Psoas muscle (tissue), 8 donors: ENCODE data around the gene OR4D10. TPM values are rescaled to one million over a fixed set of nuclear protein-coding genes. Genes with fewer than 3 reads are reported as not detected.

ENCODE experiments used
- ATAC-seq, 4 donors: fragments of 200-7000 bp; cut with Tn5 transposase; one replicate each; pipeline ENCODE4 v1.9.1; 2020; ENCODE audit warnings: moderate library complexity in 3 of 4, mild to moderate bottlenecking in 2 of 4
- DNase-seq, 2 donors: peaks; one replicate each; pipeline ENCODE4 v3.0.0-alpha.2; 2020
- H3K27ac ChIP-seq: fragments of 200-600 bp; one replicate; pipeline ENCODE4 v1.8.0; 2022
- H3K27me3 ChIP-seq, 3 donors: fragments of 200-600 bp in 1 of 3; one replicate each; pipeline versions ENCODE4 v1.6.1 to v1.8.0; 2013 to 2022; ENCODE audit warnings: low read length in 2 of 3, mild to moderate bottlenecking in 2 of 3, moderate library complexity in 1 of 3; ENCODE audit not compliant: insufficient read depth in 3 of 3
- H3K36me3 ChIP-seq, 2 donors: fragments of 200-600 bp in 1 of 2; one replicate each; pipeline versions ENCODE4 v1.6.1 to v1.8.0; 2013 to 2022; ENCODE audit warnings: low read depth in 1 of 2, mild to moderate bottlenecking in 1 of 2, moderate library complexity in 1 of 2; ENCODE audit not compliant: insufficient read depth in 1 of 2
- H3K4me1 ChIP-seq: fragments of 200-600 bp; one replicate; pipeline ENCODE4 v1.8.0; 2022
- H3K4me3 ChIP-seq: fragments of 200-600 bp; one replicate; pipeline ENCODE4 v1.8.0; 2022; ENCODE audit warnings: mild to moderate bottlenecking
- H3K9me3 ChIP-seq: fragments of 200-600 bp; one replicate; pipeline ENCODE4 v1.8.0; 2022
- WGBS, 3 donors: extraction: QIAGEN DNeasy Blood & Tissue Kit; methylation state at CpG; one replicate each; pipeline versions ENCODE4 v1.1.6 to v1.1.7; 2013; 5-methylcytosine and 5-hydroxymethylcytosine counted together
- intact Hi-C, 2 donors: fragments of 100-400 bp; cut with DNase I; formaldehyde crosslinking; loops; one replicate each; pipeline versions ENCODE4 v1.11.0 to v1.14.2; 2022
- polyA plus RNA-seq, 3 donors: library from polyadenylated mRNA; stranded (reverse); fragments of 200-250 nt; gene quantifications; one replicate each; pipeline ENCODE4 v1.2.3, GENCODE V29; 2013
- total RNA-seq, 4 donors: library from RNA; stranded (reverse); fragmentation: NEBNext Ultra II Directional in 2 of 4; extraction: Animal tissue kit (Norgen Biotek cat#: 25700) in 2 of 4; gene quantifications; one replicate each; pipeline versions ENCODE4 v1.2.1 to v1.2.4, GENCODE V29; 2021 to 2023
- TF ChIP-seq, protein P1 (sequence below): fragments of 200-600 bp; IDR thresholded peaks from one replicate; pipeline ENCODE4 v1.8.0; 2022; ENCODE audit warnings: antibody characterized with exemption
- donor health status: healthy with polysubstance abuse.
- donor health status: DM: no; HTN: no; CAD: no; lungs with moderate emphysema.
- donor health status: Bipolar disorder and iron deficiency.
- donor health status: healthy.
- donor health status: DM: yes; HTN: yes; CAD: no.
- donor health status: DM: no; HTN: no; CAD: no.
- donor health status: DM: no; HTN: no; CAD: no.
- donor health status: DM: yes; HTN: yes; CAD: no.

The OR4D10 gene
- total and polyA plus RNA-seq, 7 donors = not detected

DNA sequence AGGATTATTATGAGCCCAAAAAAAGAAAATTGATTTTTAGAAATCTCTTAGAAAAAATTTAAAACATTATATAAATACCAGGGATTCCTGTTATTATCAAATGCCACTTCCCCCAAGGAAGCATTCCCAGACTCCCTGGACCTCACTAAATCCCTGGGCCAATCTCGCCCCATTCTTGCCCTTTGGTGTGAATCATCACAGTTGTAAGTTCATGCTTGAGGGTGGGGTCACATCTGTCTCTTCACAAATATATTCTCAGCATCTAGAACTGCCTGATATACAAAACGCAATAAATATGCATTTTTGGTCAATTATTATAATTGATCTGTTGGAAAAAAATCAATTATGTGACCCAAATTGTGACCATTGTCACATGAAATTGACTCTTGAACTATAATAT is 24.6 kb upstream of the OR4D10 start:
- Histone ChIP-seq H3K27ac (no peak overlapping the region), H3K9me3 (no peaks in the 10 kb centered on the region), H3K27me3 (no peaks in the 10 kb centered on the region), H3K4me1 (no peaks in the 10 kb centered on the region), H3K4me3 (no peak overlapping the region), H3K36me3 (no peaks in the 10 kb centered on the region)
- ATAC-seq (no peak), DNase-seq (no peak)
- intact Hi-C loops = no loop called here
- TF ChIP-seq, protein P1, sequence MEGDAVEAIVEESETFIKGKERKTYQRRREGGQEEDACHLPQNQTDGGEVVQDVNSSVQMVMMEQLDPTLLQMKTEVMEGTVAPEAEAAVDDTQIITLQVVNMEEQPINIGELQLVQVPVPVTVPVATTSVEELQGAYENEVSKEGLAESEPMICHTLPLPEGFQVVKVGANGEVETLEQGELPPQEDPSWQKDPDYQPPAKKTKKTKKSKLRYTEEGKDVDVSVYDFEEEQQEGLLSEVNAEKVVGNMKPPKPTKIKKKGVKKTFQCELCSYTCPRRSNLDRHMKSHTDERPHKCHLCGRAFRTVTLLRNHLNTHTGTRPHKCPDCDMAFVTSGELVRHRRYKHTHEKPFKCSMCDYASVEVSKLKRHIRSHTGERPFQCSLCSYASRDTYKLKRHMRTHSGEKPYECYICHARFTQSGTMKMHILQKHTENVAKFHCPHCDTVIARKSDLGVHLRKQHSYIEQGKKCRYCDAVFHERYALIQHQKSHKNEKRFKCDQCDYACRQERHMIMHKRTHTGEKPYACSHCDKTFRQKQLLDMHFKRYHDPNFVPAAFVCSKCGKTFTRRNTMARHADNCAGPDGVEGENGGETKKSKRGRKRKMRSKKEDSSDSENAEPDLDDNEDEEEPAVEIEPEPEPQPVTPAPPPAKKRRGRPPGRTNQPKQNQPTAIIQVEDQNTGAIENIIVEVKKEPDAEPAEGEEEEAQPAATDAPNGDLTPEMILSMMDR = no peak
- WGBS, 3 donors = 64 to 67% (median 64%) methylated on average over 2 of the region's 2 CpGs

DNA sequence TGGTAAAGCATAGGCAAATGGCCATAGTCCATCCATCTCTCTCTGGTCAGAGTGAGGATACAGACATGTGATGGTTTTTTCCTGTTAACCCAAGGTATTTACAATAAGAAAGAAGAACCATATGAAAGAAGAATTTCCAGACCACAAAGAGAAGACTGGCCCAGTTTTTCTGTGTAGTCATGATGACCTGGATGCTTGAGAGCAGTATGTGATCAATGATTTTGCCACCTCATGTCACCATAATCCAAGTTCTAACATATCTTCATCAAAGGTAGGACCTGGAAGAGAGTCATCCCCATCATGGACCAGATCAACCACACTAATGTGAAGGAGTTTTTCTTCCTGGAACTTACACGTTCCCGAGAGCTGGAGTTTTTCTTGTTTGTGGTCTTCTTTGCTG is 16.5 kb upstream of the OR4D10 start, which contains the start of gene OR4D6:
TSS of gene OR4D6 (plus strand) at position 301 of the 400 bp plus-strand sequence. CDS start at position 301, 0 bp downstream.
- no peak for ATAC-seq
- H3K4me3 ChIP-seq = no peak within 1 kb of the TSS
- WGBS, 3 donors = 81 to 84% (median 83%) methylated on average over 2 of the region's 2 CpGs
- H3K4me1 ChIP-seq = no peaks in the 10 kb centered on the region
- no peak within 1 kb of the TSS for H3K27ac ChIP-seq
- H3K36me3 ChIP-seq = no peaks in the 10 kb centered on the region
- DNase-seq = no peak
- intact Hi-C loops = no loop called here
- no peaks in the 10 kb centered on the region for H3K27me3 ChIP-seq
- no peaks in the 10 kb centered on the region for H3K9me3 ChIP-seq
- TF ChIP-seq, protein P1 = no peak

DNA sequence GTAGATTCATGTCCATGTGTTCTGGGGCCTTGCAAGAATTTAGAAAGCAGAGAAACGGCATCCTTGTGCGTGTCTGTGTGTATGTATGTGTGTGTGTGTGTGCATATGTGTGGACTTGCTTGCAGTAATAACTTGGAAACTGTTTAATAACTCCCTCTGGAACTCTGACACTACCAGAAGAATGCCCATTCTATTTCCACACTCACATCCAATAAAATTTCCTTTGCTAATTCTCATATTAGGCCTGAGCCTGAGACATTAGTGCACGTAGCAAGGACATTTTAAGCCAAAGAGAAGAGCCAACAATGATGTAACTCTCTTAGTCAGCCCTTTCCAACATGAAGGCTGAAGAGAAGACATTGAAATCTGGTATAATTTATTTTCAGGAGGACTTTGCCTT is 13.2 kb upstream of the OR4D10 start:
- H3K27me3 ChIP-seq = no peaks in the 10 kb centered on the region
- no peaks in the 10 kb centered on the region for H3K9me3 ChIP-seq
- H3K27ac ChIP-seq = no peak overlapping the region
- H3K4me3 ChIP-seq = no peak overlapping the region
- H3K4me1 ChIP-seq = no peaks in the 10 kb centered on the region
- no peak for DNase-seq
- WGBS, 3 donors = 42 to 64% (median 56%) methylated on average over 3 of the region's 3 CpGs
- no peak for ATAC-seq
- intact Hi-C loops = no loop called here
- H3K36me3 ChIP-seq = no peaks in the 10 kb centered on the region
- TF ChIP-seq, protein P1 = no peak

DNA sequence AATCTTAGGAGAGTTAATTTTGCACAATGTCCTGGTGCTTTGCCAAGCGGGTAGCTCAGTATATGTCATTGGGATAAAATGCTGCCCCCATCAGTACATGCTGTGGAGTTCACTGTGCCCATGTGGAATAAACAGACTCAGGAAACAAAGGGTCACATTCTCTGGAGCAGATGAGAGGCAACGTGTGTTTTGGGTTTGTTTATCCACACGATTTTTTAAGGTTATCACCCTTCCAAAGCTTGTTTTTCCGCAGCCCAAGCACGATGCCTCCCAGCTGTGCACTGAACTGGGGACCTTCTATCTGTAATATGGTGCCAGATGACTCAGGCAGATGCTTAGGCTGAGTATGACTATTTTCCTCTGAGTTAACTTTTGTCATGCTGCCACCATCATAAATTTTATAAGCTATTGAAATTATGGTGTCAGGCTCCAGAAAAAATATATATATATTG is 9.9 kb upstream of the OR4D10 start:
- Histone ChIP-seq H3K4me1 (no peaks in the 10 kb centered on the region), H3K9me3 (no peaks in the 10 kb centered on the region), H3K27ac (no peak overlapping the region), H3K27me3 (no peaks in the 10 kb centered on the region), H3K4me3 (no peak overlapping the region), H3K36me3 (no peaks in the 10 kb centered on the region)
- 12 to 29% (median 15%) methylated on average over 5 of the region's 5 CpGs for WGBS, 3 donors
- ATAC-seq (no peak), DNase-seq (no peak)
- intact Hi-C loops = no loop called here
- TF ChIP-seq, protein P1 = no peak

DNA sequence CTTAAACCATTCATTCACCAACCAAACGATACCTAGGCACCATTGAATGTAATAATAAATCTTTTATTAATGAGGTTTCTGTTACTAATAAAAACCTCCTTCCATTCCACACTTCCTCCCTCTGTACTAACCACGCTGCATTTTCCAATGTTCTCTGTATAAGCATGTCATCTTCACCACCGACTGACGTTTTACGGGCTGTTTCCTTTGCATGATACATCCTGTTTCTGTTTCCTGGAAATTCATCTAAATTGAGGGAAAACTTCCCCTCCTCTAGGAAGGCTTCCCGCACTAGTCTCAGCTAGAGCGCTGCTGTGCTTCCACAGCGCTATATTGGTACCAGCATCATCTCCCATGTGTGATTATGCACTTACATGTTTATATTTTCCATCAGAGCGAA is 2.1 kb downstream of the OR4D10 start:
- Histone ChIP-seq H3K27me3 (peaks cover 0 to 2% (median 0%) of the 10 kb centered on the region in 3 donors), H3K36me3 (no peaks in the 10 kb centered on the region), H3K27ac (no peak overlapping the region), H3K4me3 (no peak overlapping the region), H3K9me3 (no peaks in the 10 kb centered on the region), H3K4me1 (no peaks in the 10 kb centered on the region)
- intact Hi-C loops = no loop called here
- ATAC-seq = no peak
- 58 to 63% (median 61%) methylated on average over 9 of the region's 9 CpGs for WGBS, 3 donors
- DNase-seq = no peak
- TF ChIP-seq, protein P1 = no peak
